Neural cell (in vitro differentiated cells): ENCODE results near the gene CFAP299.

Experiments used
- POLR2AphosphoS5 ChIP-seq: IDR thresholded peaks from 2 replicates; pipeline ENCODE4 v1.6.1; 2012
- TAF1 ChIP-seq: IDR thresholded peaks from 2 replicates; pipeline ENCODE4 v1.6.1; 2012; ENCODE audit warnings: low read depth

GRCh38 chr4:80448056-80448455, 112.5 kb downstream of the CFAP299 start:
- TF ChIP-seq POLR2AphosphoS5, result no peak
- TF ChIP-seq TAF1, result no peak
